WERI-Rb-1 (cell line): ENCODE results near the gene GNB4.
A peak's percentile ranks its signal among the peaks of the same experiment; 100 is the strongest.

Experiments
- DNase-seq: peaks from one replicate; pipeline ENCODE4 v3.0.0-alpha.2; 2020
- H3K27ac ChIP-seq: fragments of 250-450 bp; sonication (Bioruptor Pico); 2 replicates; pipeline ENCODE4 v1.5.1; 2020; ENCODE audit warnings: mild to moderate bottlenecking, moderate library complexity
- H3K27me3 ChIP-seq: fragments of 250-450 bp; sonication (Bioruptor Pico); 2 replicates; pipeline ENCODE4 v1.5.1; 2021; ENCODE audit warnings: mild to moderate bottlenecking, low read depth, moderate library complexity; ENCODE audit not compliant: insufficient read depth, severe bottlenecking
- H3K36me3 ChIP-seq: fragments of 250-450 bp; sonication (Bioruptor Pico); 2 replicates; pipeline ENCODE4 v1.5.1; 2020; ENCODE audit warnings: mild to moderate bottlenecking, moderate library complexity
- H3K4me3 ChIP-seq: 2 replicates; pipeline ENCODE4 v1.5.1; 2011; ENCODE audit warnings: low read depth, mild to moderate bottlenecking, control low read depth, low read length
- H3K9me3 ChIP-seq: fragments of 250-450 bp; sonication (Bioruptor Pico); 2 replicates; pipeline ENCODE4 v1.5.1; 2021; ENCODE audit warnings: mild to moderate bottlenecking, moderate library complexity; ENCODE audit not compliant: severe bottlenecking
- CTCF ChIP-seq: IDR thresholded peaks from 2 replicates; pipeline ENCODE4 v1.5.1; 2011; ENCODE audit warnings: low read depth, mild to moderate bottlenecking, control low read depth, inconsistent platforms, low read length

GNB4 gene

GRCh38 chr3:179410999-179411398, 40.3 kb downstream of the GNB4 start:
- Histone ChIP-seq H3K27me3 (no peaks in the 10 kb centered on the region), H3K27ac (no peak overlapping the region), H3K4me3 (no peak overlapping the region), H3K36me3 (no peaks in the 10 kb centered on the region), H3K9me3 (no peaks in the 10 kb centered on the region)
- TF ChIP-seq CTCF: no peak
- no peak for DNase-seq

- peak; percentile 24; the same call in 1 of the 2 replicates for TF ChIP-seq CTCF
- no peaks in the 10 kb centered on the region for H3K27me3 ChIP-seq
- H3K27ac ChIP-seq: no peak overlapping the region
- no peak for DNase-seq
- no peaks in the 10 kb centered on the region for H3K9me3 ChIP-seq
- H3K36me3 ChIP-seq: no peaks in the 10 kb centered on the region
- no peak overlapping the region for H3K4me3 ChIP-seq
Observed at GRCh38 chr3:179410331-179410730, 40.9 kb downstream of the GNB4 start.

- H3K36me3 ChIP-seq: no peaks in the 10 kb centered on the region; the same call in 1 of the 2 replicates
- DNase-seq: no peak
Observed at GRCh38 chr3:179404307-179404706, 47.0 kb downstream of the GNB4 start.

GRCh38 chr3:179402963-179403362, 48.3 kb downstream of the GNB4 start:
- no peak overlapping the region for H3K27ac ChIP-seq
- no peaks in the 10 kb centered on the region for H3K27me3 ChIP-seq
- no peak for TF ChIP-seq CTCF
- H3K36me3 ChIP-seq: no peaks in the 10 kb centered on the region; the same call in 1 of the 2 replicates
- no peak for DNase-seq
- H3K9me3 ChIP-seq: no peaks in the 10 kb centered on the region
- no peak overlapping the region for H3K4me3 ChIP-seq

More at GRCh38 chr3:179404307-179404706, 47.0 kb downstream of the GNB4 start:
- Histone ChIP-seq H3K27ac (no peak overlapping the region), H3K9me3 (no peaks in the 10 kb centered on the region), H3K4me3 (no peak overlapping the region), H3K27me3 (no peaks in the 10 kb centered on the region)
- no peak for TF ChIP-seq CTCF

GRCh38 chr3:179401561-179401960, 49.7 kb downstream of the GNB4 start:
- no peak for TF ChIP-seq CTCF
- Histone ChIP-seq H3K4me3 (no peak overlapping the region), H3K36me3 (no peaks in the 10 kb centered on the region; the same call in 1 of the 2 replicates), H3K27ac (no peak overlapping the region), H3K9me3 (no peaks in the 10 kb centered on the region), H3K27me3 (no peaks in the 10 kb centered on the region)
- DNase-seq: no peak

- peaks cover 8% of the 10 kb centered on the region for H3K36me3 ChIP-seq
- DNase-seq: no peak
- no peak for TF ChIP-seq CTCF
- no peaks in the 10 kb centered on the region for H3K9me3 ChIP-seq
- no peak overlapping the region for H3K4me3 ChIP-seq
- H3K27me3 ChIP-seq: no peaks in the 10 kb centered on the region
- H3K27ac ChIP-seq: no peak overlapping the region
Observed at GRCh38 chr3:179398574-179399231, 52.6 kb downstream of the GNB4 start.
